IMR-90 (cell line): Measurements from ENCODE around the gene GH1. TPM values are rescaled to one million over a fixed set of nuclear protein-coding genes. Genes with fewer than 3 reads are reported as not detected.

Experiments used
- ATAC-seq: fragments of 200-7000 bp; cut with Tn5 transposase; 2 replicates; pipeline ENCODE4 v1.9.1; 2020; ENCODE audit warnings: low read depth, mild to moderate bottlenecking, moderate library complexity
- BruUV-seq: library from RNA; stranded (reverse); fragments of 400-500 nt; replicated peaks from 2 replicates; lab custom pipeline; 2021; lab: Mats Ljungman, UMichigan
- CTCF ChIA-PET: fragments of 300-600 bp; formaldehyde crosslinking; extraction: SDS; loops from one replicate; lab custom pipeline; 2021; ENCODE audit warnings: antibody characterized with exemption; lab: Yijun Ruan, JAX
- POLR2A ChIA-PET: fragments of 300-600 bp; sonication (Branson Sonifier 250); formaldehyde crosslinking; loops from one replicate; lab custom pipeline; 2022; ENCODE audit warnings: antibody characterized with exemption; ENCODE audit not compliant: unreplicated experiment; lab: Charles Lee
- DNase-seq: peaks from one replicate; pipeline ENCODE4 v3.0.0; 2013
- H2AFZ ChIP-seq: replicated peaks from 2 replicates; pipeline ENCODE3; 2013; ENCODE audit warnings: low read length, mild to moderate bottlenecking; ENCODE audit not compliant: poor library complexity
- H2AK5ac ChIP-seq: 2 replicates; pipeline ENCODE4 v1.6.1; 2013; ENCODE audit warnings: low read depth, low read length, inconsistent platforms
- H2AK9ac ChIP-seq: replicated peaks from 2 replicates; pipeline ENCODE3; 2013; ENCODE audit warnings: mild to moderate bottlenecking, low read depth, low read length, moderate library complexity; ENCODE audit not compliant: poor library complexity
- H2BK120ac ChIP-seq: 2 replicates; pipeline ENCODE4 v1.6.1; 2013; ENCODE audit warnings: low read depth, low read length, inconsistent platforms
- H2BK15ac ChIP-seq: 3 replicates; pipeline ENCODE4 v1.6.1; 2013; ENCODE audit warnings: low read depth, low read length, inconsistent platforms
- H2BK20ac ChIP-seq: 2 replicates; pipeline ENCODE4 v1.6.1; 2013; ENCODE audit warnings: low read depth, mild to moderate bottlenecking, inconsistent platforms, low read length, moderate library complexity
- H2BK5ac ChIP-seq: 2 replicates; pipeline ENCODE4 v1.6.1; 2013; ENCODE audit warnings: mild to moderate bottlenecking, low read depth, low read length, inconsistent platforms; ENCODE audit not compliant: poor library complexity, severe bottlenecking
- H3K14ac ChIP-seq: replicated peaks from 2 replicates; pipeline ENCODE4 v1.6.1; 2013; ENCODE audit warnings: low read depth, low read length, inconsistent platforms
- H3K18ac ChIP-seq: 2 replicates; pipeline ENCODE4 v1.6.1; 2013; ENCODE audit warnings: low read depth, low read length, control low read depth
- H3K23ac ChIP-seq: 2 replicates; pipeline ENCODE4 v1.6.1; 2013; ENCODE audit warnings: low read depth, low read length, inconsistent platforms
- H3K27ac ChIP-seq: 2 replicates; pipeline ENCODE4 v1.5.1; 2013; ENCODE audit warnings: mild to moderate bottlenecking, control low read depth, low read length; ENCODE audit not compliant: insufficient read depth
- H3K27me3 ChIP-seq: 2 replicates; pipeline ENCODE4 v1.6.1; 2013; ENCODE audit warnings: low read length; ENCODE audit not compliant: control insufficient read depth, insufficient read depth
- H3K36me3 ChIP-seq: 2 replicates; pipeline ENCODE4 v1.6.1; 2013; ENCODE audit warnings: low read length, mixed read lengths; ENCODE audit not compliant: control insufficient read depth, insufficient read depth
- H3K4ac ChIP-seq: 2 replicates; pipeline ENCODE4 v1.6.1; 2013; ENCODE audit warnings: low read depth, low read length, inconsistent platforms
- H3K4me1 ChIP-seq: 2 replicates; pipeline ENCODE4 v1.6.1; 2013; ENCODE audit warnings: low read length, mixed read lengths; ENCODE audit not compliant: control insufficient read depth, insufficient read depth
- H3K4me2 ChIP-seq: 2 replicates; pipeline ENCODE4 v1.6.1; 2013; ENCODE audit warnings: low read depth, mild to moderate bottlenecking, control low read depth, low read length, moderate library complexity
- H3K4me3 ChIP-seq: 2 replicates; pipeline ENCODE4 v1.5.1; 2013; ENCODE audit warnings: low read depth, mild to moderate bottlenecking, control low read depth, low read length, moderate library complexity; ENCODE audit not compliant: insufficient read depth
- H3K56ac ChIP-seq: 2 replicates; pipeline ENCODE4 v1.6.1; 2013; ENCODE audit warnings: low read length, inconsistent platforms; ENCODE audit not compliant: insufficient read depth; ENCODE audit errors: extremely low read depth
- H3K79me1 ChIP-seq, 2 experiments: 2 replicates each; pipeline ENCODE4 v1.6.1; 2013; ENCODE audit warnings: low read length in 2 of 2, inconsistent platforms in 1 of 2, low read depth in 1 of 2
- H3K9ac ChIP-seq: 2 replicates; pipeline ENCODE4 v1.6.1; 2013; ENCODE audit warnings: low read depth, low read length, control low read depth
- H3K9me1 ChIP-seq: 2 replicates; pipeline ENCODE4 v1.6.1; 2013; ENCODE audit warnings: low read length, inconsistent platforms; ENCODE audit not compliant: insufficient read depth
- H3K9me3 ChIP-seq: 2 replicates; pipeline ENCODE4 v1.6.1; 2013; ENCODE audit warnings: low read length; ENCODE audit not compliant: control insufficient read depth, insufficient read depth
- H4K20me1 ChIP-seq: 2 replicates; pipeline ENCODE4 v1.6.1; 2013; ENCODE audit warnings: low read length, inconsistent platforms; ENCODE audit not compliant: insufficient read depth
- H4K5ac ChIP-seq: 2 replicates; pipeline ENCODE4 v1.6.1; 2013; ENCODE audit warnings: mild to moderate bottlenecking, low read depth, low read length, control low read depth
- H4K8ac ChIP-seq, 2 experiments: 2 replicates each; pipeline ENCODE4 v1.6.1; 2013; ENCODE audit warnings: low read depth in 2 of 2, low read length in 2 of 2, control low read depth in 1 of 2, inconsistent platforms in 1 of 2
- H4K91ac ChIP-seq: 2 replicates; pipeline ENCODE4 v1.6.1; 2013; ENCODE audit warnings: low read depth, low read length, inconsistent platforms; ENCODE audit not compliant: insufficient read depth
- BHLHE40 ChIP-seq: fragments of 150-350 bp; IDR thresholded peaks from 2 replicates; pipeline ENCODE4 v1.6.1; 2016; ENCODE audit warnings: mild to moderate bottlenecking, low read depth, low read length
- CEBPB ChIP-seq: IDR thresholded peaks from 2 replicates; pipeline ENCODE4 v1.6.1; 2012; ENCODE audit warnings: low read depth, low read length, improper control_type of control experiment
- CHD1 ChIP-seq: IDR thresholded peaks from 2 replicates; pipeline ENCODE4 v1.6.1; 2012; ENCODE audit warnings: low read depth, low read length, improper control_type of control experiment
- FOS ChIP-seq: fragments of 150-350 bp; IDR thresholded peaks from 2 replicates; pipeline ENCODE4 v1.6.1; 2016; ENCODE audit warnings: low read depth, low read length
- POLR2A ChIP-seq: IDR thresholded peaks from 2 replicates; pipeline ENCODE4 v1.6.1; 2012; ENCODE audit warnings: mild to moderate bottlenecking, low read depth, low read length
- RAD21 ChIP-seq: IDR thresholded peaks from 2 replicates; pipeline ENCODE4 v1.6.1; 2012; ENCODE audit warnings: low read length, improper control_type of control experiment
- RCOR1 ChIP-seq: IDR thresholded peaks from 2 replicates; pipeline ENCODE4 v1.6.1; 2012; ENCODE audit warnings: mild to moderate bottlenecking, low read length, improper control_type of control experiment; ENCODE audit not compliant: insufficient replicate concordance
- RFX5 ChIP-seq: IDR thresholded peaks from 2 replicates; pipeline ENCODE4 v1.8.0; 2012; ENCODE audit warnings: low read depth, mild to moderate bottlenecking, low read length, moderate library complexity
- WGBS, 2 experiments: methylation state at CpG; one replicate each; pipeline versions ENCODE4 v1.1.5 to v1.1.7; 2013; ENCODE audit warnings: missing lambda C conversion rate in 2 of 2; ENCODE audit not compliant: insufficient read length in 1 of 2; ENCODE audit errors: extremely low coverage in 2 of 2; 5-methylcytosine and 5-hydroxymethylcytosine counted together
- dilution Hi-C: fragments of 300-500 bp; cut with HindIII; formaldehyde crosslinking; loops from one replicate; pipeline ENCODE4 v1.14.3; 2018; ENCODE audit warnings: low sequenced_read_pairs; ENCODE audit not compliant: unreplicated experiment
- in situ Hi-C: fragments of 300-500 bp; cut with MboI; formaldehyde crosslinking; loops from 3 replicates; pipeline ENCODE4 v1.14.3; 2019; ENCODE audit warnings: low sequenced_read_pairs, inconsistent platforms, mixed read lengths
- intact Hi-C: fragments of 100-400 bp; cut with micrococcal nuclease; formaldehyde crosslinking; loops from 2 replicates; pipeline ENCODE4 v1.10.0; 2022
- polyA plus RNA-seq, 3 experiments: library from polyadenylated mRNA; depleted of rRNA; stranded (reverse); fragments of >200 nt; gene quantifications; 2 replicates each; pipeline ENCODE4 v1.2.3, GENCODE V29; 2012; ENCODE audit warnings: low replicate concordance in 1 of 3
- total RNA-seq: library from RNA; depleted of rRNA; stranded (reverse); fragments of >200 nt; gene quantifications from 2 replicates; pipeline ENCODE4 v1.2.3, GENCODE V29; 2012
- TF ChIP-seq, protein P1 (sequence below): fragments of 150-350 bp; IDR thresholded peaks from 2 replicates; pipeline ENCODE4 v1.6.1; 2017; ENCODE audit warnings: mild to moderate bottlenecking, antibody characterized with exemption, low read length, low read depth

The GH1 gene
- total and polyA plus RNA-seq, 2 of the 4 experiments (the other 2 are of a cell fraction) = not detected

DNA sequence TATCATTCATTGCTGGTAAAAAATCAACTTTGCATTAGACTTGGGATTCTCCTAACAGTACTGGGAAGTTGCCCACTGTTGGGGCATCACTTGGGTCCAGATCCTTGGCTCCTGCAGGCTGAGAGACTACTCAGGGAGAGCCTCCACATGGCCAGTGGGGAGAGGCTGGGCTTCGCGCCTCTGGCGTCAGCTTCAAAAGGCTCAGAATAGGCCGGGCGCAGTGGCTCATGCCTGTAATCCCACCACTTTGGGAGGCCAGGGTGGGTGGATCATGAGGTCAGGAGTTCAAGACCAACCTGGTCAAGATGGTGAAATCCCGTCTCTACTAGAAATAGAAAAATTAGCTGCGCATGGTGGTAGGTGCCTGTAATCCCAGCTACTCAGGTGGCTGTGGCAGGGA lies 4.2 kb downstream of the GH1 start:
- H2AK5ac ChIP-seq = no peak overlapping the region
- H3K4me3 ChIP-seq = no peak overlapping the region
- dilution Hi-C loops (no loop called here), intact Hi-C loops (loop anchor here (10.0 kb wide), 1 partner anchor 370 kb away; no protein-coding TSS in a partner anchor), in situ Hi-C loops (loop anchor here (10.0 kb wide), 2 partner anchors 110 to 370 kb away; partner anchors contain the start of gene ICAM2)
- ATAC-seq (no peak), DNase-seq (no peak)
- no peaks in the 10 kb centered on the region for H3K9me3 ChIP-seq
- no peak overlapping the region for H3K14ac ChIP-seq
- no peak overlapping the region for H3K18ac ChIP-seq
- H3K23ac ChIP-seq = no peak overlapping the region
- H4K5ac ChIP-seq = no peak overlapping the region
- H3K56ac ChIP-seq = no peak overlapping the region
- no peak overlapping the region for H3K4ac ChIP-seq
- no peaks in the 10 kb centered on the region for H3K4me1 ChIP-seq
- no peak overlapping the region for H3K27ac ChIP-seq
- H2BK15ac ChIP-seq = no peak overlapping the region
- no peak overlapping the region for H2AFZ ChIP-seq
- CTCF ChIA-PET = no interaction called here
- no peaks in the 10 kb centered on the region for H3K9me1 ChIP-seq
- no peak overlapping the region for H4K8ac ChIP-seq
- no peaks in the 10 kb centered on the region for H4K20me1 ChIP-seq
- BruUV-seq = no TSS peak
- H3K4me2 ChIP-seq = no peak overlapping the region
- no peak overlapping the region for H2BK5ac ChIP-seq
- H3K9ac ChIP-seq = no peak overlapping the region
- no peak overlapping the region for H2BK120ac ChIP-seq
- POLR2A ChIA-PET = no interaction called here
- no peaks in the 10 kb centered on the region for H3K36me3 ChIP-seq
- peaks cover 52% of the 10 kb centered on the region for H3K27me3 ChIP-seq
- no peaks in the 10 kb centered on the region for H3K79me1 ChIP-seq
- no peak overlapping the region for H2AK9ac ChIP-seq
- WGBS, 2 experiments = 100% methylated on average over 2 of the region's 7 CpGs; no CpG with 5 or more reads in 1 of the 2 experiments
- TF ChIP-seq CHD1 (no peak), FOS (no peak), BHLHE40 (no peak), RCOR1 (no peak), CEBPB (no peak), RFX5 (no peak), RAD21 (no peak), POLR2A (no peak)
- TF ChIP-seq, protein P1, sequence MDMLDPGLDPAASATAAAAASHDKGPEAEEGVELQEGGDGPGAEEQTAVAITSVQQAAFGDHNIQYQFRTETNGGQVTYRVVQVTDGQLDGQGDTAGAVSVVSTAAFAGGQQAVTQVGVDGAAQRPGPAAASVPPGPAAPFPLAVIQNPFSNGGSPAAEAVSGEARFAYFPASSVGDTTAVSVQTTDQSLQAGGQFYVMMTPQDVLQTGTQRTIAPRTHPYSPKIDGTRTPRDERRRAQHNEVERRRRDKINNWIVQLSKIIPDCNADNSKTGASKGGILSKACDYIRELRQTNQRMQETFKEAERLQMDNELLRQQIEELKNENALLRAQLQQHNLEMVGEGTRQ = no peak
- no peak overlapping the region for H2BK20ac ChIP-seq
- no peak overlapping the region for H4K91ac ChIP-seq
